CD4-positive, alpha-beta T cell treated with Interleukin-10 for 1 hour (primary cell): Measurements from ENCODE around the gene CPPED1.

Experiments used
- DNase-seq: peaks from one replicate; pipeline ENCODE4 v3.0.0-alpha.2; 2020

The CPPED1 gene

GRCh38 chr16:12629271-12629670, 174.4 kb downstream of the CPPED1 start:
- DNase-seq, result no peak

GRCh38 chr16:12628536-12628935, 175.2 kb downstream of the CPPED1 start:
- DNase-seq, result no peak

GRCh38 chr16:12627394-12627793, 176.3 kb downstream of the CPPED1 start:
- DNase-seq, result no peak

GRCh38 chr16:12626411-12626810, 177.3 kb downstream of the CPPED1 start:
- DNase-seq, result no peak

- no peak for DNase-seq
These were observed 178.0 kb downstream of the CPPED1 start for GRCh38 chr16:12625716-12626115.

- no peak for DNase-seq
These were observed 178.6 kb downstream of the CPPED1 start for GRCh38 chr16:12625068-12625467.

GRCh38 chr16:12620150-12620549, 183.5 kb downstream of the CPPED1 start:
- DNase-seq, result no peak

- DNase-seq, result no peak
These were observed 185.2 kb downstream of the CPPED1 start for GRCh38 chr16:12618515-12618914.

- no peak for DNase-seq
These were observed 186.3 kb downstream of the CPPED1 start for GRCh38 chr16:12617401-12617819.

GRCh38 chr16:12614662-12615278, 188.9 kb downstream of the CPPED1 start:
- no peak for DNase-seq

- DNase-seq, result no peak
These were observed 189.6 kb downstream of the CPPED1 start for GRCh38 chr16:12613992-12614661.

- no peak for DNase-seq
These were observed 190.3 kb downstream of the CPPED1 start for GRCh38 chr16:12613131-12613991.

- DNase-seq, result no peak
These were observed 191.0 kb downstream of the CPPED1 start for GRCh38 chr16:12612598-12613101.

- DNase-seq, result no peak
These were observed 191.6 kb downstream of the CPPED1 start for GRCh38 chr16:12611916-12612597.

- DNase-seq, result no peak
These were observed 192.6 kb downstream of the CPPED1 start for GRCh38 chr16:12611006-12611477.

- DNase-seq, result no peak
These were observed 193.6 kb downstream of the CPPED1 start for GRCh38 chr16:12609937-12610699.
